Fibroblast of the aortic adventitia (primary cell): ENCODE data around the gene CD3E. TPM values are rescaled to one million over a fixed set of nuclear protein-coding genes. Genes with fewer than 3 reads are reported as not detected.

Source experiments
- DNase-seq: peaks from one replicate; pipeline ENCODE4 v3.0.0-alpha.2; 2010; ENCODE audit warnings: low read depth
- H3K4me3 ChIP-seq: 2 replicates; pipeline ENCODE4 v1.5.1; 2011; ENCODE audit warnings: low read depth, mild to moderate bottlenecking, control low read depth, low read length, moderate library complexity
- total RNA-seq: library from RNA; depleted of rRNA; stranded (reverse); fragments of >200 nt; gene quantifications from 2 replicates; pipeline ENCODE4 v1.2.3, GENCODE V29; 2012; ENCODE audit warnings: low replicate concordance
- TF ChIP-seq, protein P1 (sequence below): IDR thresholded peaks from 2 replicates; pipeline ENCODE4 v1.5.1; 2011; ENCODE audit warnings: mild to moderate bottlenecking, low read length, control low read depth, inconsistent platforms; ENCODE audit not compliant: insufficient read depth

The CD3E gene
- total RNA-seq, 1 donor: not detected

DNA sequence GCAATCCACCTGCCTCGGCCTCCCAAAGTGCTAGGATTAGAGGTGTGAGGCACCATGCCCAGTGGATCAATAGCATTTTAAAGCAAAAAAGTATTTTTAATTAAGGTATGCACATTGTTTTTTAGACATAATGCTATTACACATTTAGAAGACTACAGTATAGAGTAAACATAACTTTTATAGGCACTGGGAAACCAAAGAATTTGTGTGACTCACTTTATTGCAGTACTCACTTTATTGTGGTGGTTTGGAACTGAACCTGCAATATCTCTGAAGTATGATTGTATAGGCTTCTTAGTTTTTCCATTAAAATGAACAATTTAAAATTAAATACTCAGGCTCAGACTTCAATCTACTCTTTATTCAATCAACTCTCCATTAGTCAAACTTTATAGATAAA, 17.5 kb upstream of the CD3E start:
- DNase-seq: peak; percentile 2
- TF ChIP-seq, protein P1, sequence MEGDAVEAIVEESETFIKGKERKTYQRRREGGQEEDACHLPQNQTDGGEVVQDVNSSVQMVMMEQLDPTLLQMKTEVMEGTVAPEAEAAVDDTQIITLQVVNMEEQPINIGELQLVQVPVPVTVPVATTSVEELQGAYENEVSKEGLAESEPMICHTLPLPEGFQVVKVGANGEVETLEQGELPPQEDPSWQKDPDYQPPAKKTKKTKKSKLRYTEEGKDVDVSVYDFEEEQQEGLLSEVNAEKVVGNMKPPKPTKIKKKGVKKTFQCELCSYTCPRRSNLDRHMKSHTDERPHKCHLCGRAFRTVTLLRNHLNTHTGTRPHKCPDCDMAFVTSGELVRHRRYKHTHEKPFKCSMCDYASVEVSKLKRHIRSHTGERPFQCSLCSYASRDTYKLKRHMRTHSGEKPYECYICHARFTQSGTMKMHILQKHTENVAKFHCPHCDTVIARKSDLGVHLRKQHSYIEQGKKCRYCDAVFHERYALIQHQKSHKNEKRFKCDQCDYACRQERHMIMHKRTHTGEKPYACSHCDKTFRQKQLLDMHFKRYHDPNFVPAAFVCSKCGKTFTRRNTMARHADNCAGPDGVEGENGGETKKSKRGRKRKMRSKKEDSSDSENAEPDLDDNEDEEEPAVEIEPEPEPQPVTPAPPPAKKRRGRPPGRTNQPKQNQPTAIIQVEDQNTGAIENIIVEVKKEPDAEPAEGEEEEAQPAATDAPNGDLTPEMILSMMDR: no peak
- H3K4me3 ChIP-seq: no peak overlapping the region

DNA sequence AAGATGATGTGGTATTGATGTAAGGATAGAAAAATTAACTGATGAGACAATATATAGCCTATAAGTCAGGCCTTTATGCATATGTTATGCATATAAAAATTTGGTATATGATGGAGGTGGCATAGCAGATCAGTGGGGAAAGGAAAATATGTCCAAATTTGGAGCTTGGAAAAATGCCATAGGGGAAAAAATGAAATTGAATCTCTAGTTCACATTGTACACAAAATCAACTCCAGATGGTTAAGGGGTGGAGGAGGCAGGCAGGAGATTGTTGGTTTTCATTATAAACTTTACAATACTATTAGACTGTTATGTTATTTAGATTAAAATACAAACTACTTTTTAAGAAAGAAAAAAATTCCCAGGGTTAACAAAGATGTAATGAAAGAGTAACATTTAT, 15.1 kb upstream of the CD3E start:
- H3K4me3 ChIP-seq: no peak overlapping the region
- TF ChIP-seq, protein P1: no peak
- DNase-seq: peak; percentile 3

DNA sequence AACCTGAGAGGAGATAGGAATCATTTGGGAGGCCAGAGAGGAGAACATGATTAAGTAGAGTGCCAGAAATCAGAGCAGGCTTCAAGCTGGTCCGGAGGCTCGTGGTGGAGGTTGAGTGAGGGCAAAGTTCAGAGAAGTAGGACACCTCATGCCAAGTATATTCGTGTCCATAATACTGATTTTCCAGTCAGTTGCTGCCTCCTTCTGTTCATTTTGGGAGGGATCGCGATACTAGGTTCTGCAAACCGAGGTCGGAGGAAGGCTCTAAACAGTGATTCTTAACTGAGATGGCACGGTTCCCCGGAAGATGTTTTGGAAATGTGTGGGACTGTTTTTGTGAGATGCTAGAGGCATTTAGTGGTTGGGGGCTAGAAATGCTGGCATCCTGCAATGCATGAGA, 13.6 kb upstream of the CD3E start:
- peak; percentile 9 for DNase-seq
- TF ChIP-seq, protein P1: peak; percentile 22
- no peak overlapping the region for H3K4me3 ChIP-seq

DNA sequence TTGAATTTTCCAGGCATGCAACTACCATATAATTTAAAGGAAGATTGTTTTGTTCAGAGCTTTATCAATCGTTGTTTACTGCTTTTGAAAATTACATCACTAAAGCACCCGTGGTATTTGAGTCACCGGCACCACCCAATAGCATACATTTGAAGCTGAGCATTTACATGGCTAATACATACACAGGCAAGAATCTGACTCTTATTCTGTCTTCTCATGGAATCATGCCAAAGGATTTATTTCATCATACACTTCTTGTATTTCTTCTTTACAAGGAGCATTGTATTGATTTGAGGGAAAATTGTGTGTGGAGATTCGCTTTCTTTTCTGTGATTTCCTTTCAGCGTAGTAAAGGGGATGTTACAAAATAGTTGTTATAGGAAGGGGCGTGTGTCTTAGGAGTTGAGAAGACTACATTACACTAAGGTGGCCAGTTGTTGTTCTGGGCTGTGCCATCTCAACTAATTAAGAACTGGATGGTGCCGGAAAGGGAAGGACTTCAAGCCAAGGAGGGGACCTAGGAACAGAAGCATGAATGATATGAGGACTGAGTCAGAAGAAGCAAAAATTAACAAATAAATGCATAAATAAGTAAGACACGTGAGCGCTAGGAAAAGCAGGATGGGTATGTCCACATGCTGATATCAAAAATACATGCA, 12.9 kb upstream of the CD3E start:
- peak; percentile 11 for DNase-seq
- TF ChIP-seq, protein P1: no peak
- H3K4me3 ChIP-seq: no peak overlapping the region

DNA sequence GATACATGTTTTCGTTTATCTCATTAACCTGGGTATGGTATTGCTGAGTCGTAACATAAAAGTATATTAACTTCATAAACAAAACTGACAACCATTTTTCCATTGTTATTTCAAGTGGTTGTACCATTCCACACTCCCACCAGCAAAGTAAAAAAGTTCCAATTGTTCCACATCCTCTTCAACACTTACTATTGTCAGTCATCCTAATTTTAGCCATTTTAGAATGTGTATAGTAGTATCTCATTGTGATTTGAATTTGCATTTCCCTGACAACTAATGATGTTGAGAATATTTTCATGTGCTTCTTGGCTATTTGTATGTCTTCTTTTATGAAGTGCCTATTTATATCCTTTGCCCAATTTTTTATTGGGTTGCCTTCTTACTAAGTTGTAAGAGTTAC, 10.5 kb upstream of the CD3E start:
- no peak overlapping the region for H3K4me3 ChIP-seq
- no peak for DNase-seq
- TF ChIP-seq, protein P1: no peak

DNA sequence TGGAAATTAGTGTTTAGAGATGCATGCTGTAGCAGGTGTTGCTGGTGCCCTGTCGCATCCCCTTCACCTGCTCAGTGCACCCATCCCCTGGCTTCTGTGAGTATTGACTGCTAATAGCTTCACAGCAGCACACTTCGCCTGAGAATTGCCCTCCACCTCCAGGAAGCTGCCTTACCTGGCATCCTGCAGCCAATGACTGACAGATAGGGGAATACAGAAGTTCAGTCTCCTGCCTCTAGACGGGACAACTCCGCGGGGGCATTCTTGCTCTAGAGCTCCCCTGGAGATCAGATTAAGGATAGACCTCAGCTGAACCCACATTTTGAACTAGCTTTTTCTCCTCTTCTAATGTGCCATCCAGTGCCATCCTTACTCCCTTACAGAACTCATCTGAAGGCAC, 9.3 kb upstream of the CD3E start:
- no peak for DNase-seq
- no peak overlapping the region for H3K4me3 ChIP-seq
- TF ChIP-seq, protein P1: no peak

DNA sequence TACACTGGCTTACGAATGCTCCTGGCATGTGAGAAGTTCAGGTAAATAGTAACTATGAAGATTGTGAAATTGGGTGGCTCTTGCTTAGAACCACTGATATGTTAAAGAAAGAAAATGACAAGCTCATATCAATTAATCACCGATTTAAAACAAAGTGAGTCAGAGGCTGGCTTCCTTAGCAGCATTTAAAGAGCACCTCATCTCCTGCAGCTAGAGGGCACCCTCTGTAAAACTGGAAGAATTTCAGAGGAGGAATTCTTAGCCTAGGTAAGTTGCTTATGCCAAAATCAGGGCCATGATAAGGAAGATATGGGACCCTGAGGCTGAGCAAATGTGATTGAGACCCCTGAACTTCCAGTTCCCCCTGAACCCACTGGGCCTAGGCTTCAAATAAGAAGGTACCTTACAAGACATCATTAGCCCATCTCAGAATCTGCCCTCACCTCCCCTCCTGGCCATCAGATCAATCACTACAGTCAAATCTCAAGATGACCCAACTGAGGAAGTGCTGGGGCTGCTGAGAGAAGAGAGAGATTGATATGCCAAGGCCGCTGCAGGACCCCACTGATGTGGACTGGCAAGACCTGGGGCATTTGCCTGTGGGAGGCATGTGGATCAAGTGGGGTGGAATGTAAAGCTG, 8.6 kb upstream of the CD3E start:
- no peak overlapping the region for H3K4me3 ChIP-seq
- peak; percentile 14 for DNase-seq
- TF ChIP-seq, protein P1: peak; percentile 50
